ENCODE data around the gene GAK. TPM values are rescaled to one million over a fixed set of nuclear protein-coding genes. Genes with fewer than 3 reads are reported as not detected.

Gene GAK
- total and polyA plus RNA-seq, 2 experiments from 2014 or later: 59.8 to 144 TPM

DNA sequence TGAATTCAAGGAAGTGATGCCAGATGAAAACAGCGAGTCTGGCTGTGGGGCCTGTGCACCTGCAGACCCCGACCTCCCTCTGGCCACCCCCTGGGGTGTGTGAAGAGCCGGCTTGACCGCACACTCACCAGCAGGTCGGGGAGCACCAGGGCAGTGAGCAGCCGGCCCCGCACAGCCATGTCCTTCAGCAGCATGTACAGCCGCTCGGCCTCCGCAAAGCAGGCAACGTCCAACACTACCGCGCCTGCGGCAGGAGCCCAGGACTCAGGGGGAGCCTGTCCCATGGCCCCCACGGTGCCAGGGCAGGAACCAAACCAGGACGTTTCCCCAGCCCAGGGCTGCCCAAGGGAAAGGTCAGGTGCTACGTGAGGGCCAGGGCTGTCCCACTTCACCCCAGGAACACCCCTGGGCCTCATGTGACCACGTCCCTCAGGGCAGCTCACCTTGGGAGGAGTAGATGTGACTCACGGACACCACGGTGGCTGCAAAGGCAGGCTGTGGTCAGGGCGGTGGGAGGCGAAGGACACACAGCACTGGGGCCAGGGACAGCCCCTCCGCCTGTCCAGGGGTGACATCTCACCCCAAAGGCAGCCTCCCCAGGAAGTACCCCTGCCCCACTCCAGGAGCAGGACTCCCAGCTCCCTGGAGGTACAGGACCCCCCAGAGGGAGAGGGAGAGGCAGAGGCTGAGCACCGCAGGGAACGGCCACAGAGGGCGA is 33.1 kb upstream of the GAK start:
- H3K27ac ChIP-seq: no peak overlapping the region
- H3K27me3 ChIP-seq: peaks cover 29% of the 10 kb centered on the region
- no peak for DNase-seq (ENCODE audit: low read depth in 1 of 2, low spot score in 1 of 2)
- H3K4me3 ChIP-seq: no peak overlapping the region
- H3K36me3 ChIP-seq: no peaks in the 10 kb centered on the region
- no peaks in the 10 kb centered on the region for H3K9me3 ChIP-seq (ENCODE audit: low read depth)
- no peaks in the 10 kb centered on the region for H3K4me1 ChIP-seq (ENCODE audit: low read depth)
- TF ChIP-seq, protein P1, sequence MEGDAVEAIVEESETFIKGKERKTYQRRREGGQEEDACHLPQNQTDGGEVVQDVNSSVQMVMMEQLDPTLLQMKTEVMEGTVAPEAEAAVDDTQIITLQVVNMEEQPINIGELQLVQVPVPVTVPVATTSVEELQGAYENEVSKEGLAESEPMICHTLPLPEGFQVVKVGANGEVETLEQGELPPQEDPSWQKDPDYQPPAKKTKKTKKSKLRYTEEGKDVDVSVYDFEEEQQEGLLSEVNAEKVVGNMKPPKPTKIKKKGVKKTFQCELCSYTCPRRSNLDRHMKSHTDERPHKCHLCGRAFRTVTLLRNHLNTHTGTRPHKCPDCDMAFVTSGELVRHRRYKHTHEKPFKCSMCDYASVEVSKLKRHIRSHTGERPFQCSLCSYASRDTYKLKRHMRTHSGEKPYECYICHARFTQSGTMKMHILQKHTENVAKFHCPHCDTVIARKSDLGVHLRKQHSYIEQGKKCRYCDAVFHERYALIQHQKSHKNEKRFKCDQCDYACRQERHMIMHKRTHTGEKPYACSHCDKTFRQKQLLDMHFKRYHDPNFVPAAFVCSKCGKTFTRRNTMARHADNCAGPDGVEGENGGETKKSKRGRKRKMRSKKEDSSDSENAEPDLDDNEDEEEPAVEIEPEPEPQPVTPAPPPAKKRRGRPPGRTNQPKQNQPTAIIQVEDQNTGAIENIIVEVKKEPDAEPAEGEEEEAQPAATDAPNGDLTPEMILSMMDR (IDR thresholded peaks at IDR 0.05; ENCODE audit: low read depth, low read length): no peak

- no peaks in the 10 kb centered on the region for H3K9me3 ChIP-seq (ENCODE audit: low read depth)
These were observed 32.4 kb upstream of the GAK start for GRCh38 chr4:964346-965025.

GRCh38 chr4:963276-964225 is 31.4 kb upstream of the GAK start:
- TF ChIP-seq, protein P1 (IDR thresholded peaks at IDR 0.05; ENCODE audit: low read depth, low read length): no peak
- no peaks in the 10 kb centered on the region for H3K36me3 ChIP-seq
- H3K4me1 ChIP-seq (ENCODE audit: low read depth): no peaks in the 10 kb centered on the region
- peaks cover 22% of the 10 kb centered on the region for H3K27me3 ChIP-seq
- no peaks in the 10 kb centered on the region for H3K9me3 ChIP-seq (ENCODE audit: low read depth)
- H3K27ac ChIP-seq: no peak overlapping the region
- H3K4me3 ChIP-seq: no peak overlapping the region
- DNase-seq (ENCODE audit: low read depth in 1 of 2, low spot score in 1 of 2): no peak

More at GRCh38 chr4:964346-965025, 32.4 kb upstream of the GAK start:
- H3K4me1 ChIP-seq (ENCODE audit: low read depth): no peaks in the 10 kb centered on the region
- no peaks in the 10 kb centered on the region for H3K36me3 ChIP-seq
- peaks cover 29% of the 10 kb centered on the region for H3K27me3 ChIP-seq
- DNase-seq (ENCODE audit: low read depth in 1 of 2, low spot score in 1 of 2): no peak
- H3K4me3 ChIP-seq: no peak overlapping the region
- TF ChIP-seq, protein P1 (IDR thresholded peaks at IDR 0.05; ENCODE audit: low read depth, low read length): no peak
- H3K27ac ChIP-seq: no peak overlapping the region

DNA sequence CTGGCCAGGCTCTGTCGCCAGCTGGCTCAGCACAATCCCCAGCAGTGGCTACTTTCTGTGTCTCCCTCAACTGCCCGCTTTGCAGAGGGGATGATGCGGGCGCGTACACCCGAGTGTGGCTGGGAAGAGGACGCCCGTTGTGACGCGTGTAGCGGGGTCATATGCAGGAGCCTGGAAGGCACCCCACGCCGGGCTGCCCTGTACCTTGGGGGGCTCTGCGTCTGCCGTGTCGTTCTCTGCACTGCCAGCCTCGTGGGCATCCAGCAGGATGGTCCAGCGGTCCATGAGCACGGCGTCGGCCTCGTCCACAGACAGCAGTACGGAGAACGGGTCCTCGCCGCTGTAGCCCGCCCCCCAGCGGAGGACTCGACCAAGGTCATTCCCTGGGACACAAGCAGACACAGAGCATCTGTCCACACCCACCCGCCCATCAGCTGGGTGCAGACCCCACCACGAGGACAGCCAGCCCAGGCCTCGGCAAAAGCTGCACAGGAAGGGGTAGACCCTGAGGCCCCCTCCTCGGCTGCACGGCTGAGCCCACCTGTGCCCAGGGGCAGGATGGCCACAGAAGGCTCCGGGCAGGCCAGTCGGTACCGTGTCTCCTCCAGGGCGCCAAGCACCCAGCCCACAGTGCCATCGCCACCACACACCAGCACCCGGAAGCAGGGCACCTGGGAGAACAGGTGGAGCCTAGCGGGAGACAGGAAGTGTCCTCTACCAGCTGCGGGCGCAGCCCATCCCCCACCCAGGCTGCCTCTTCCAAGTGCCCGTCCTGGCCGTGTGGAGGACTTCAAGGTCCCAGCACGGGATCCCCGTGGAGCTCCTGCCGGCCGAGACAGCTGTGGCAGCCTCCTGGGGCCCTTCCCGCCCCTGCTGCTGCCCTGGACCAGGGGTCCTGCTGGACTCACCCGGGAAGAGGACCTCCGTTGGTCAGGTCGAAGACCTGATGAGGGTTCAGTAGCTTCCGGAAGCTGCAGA is 30.4 kb upstream of the GAK start:
- Histone ChIP-seq H3K27me3 (peaks cover 12% of the 10 kb centered on the region), H3K4me1 (ENCODE audit: low read depth) (no peaks in the 10 kb centered on the region), H3K4me3 (no peak overlapping the region), H3K27ac (no peak overlapping the region), H3K36me3 (no peaks in the 10 kb centered on the region), H3K9me3 (ENCODE audit: low read depth) (no peaks in the 10 kb centered on the region)
- DNase-seq (ENCODE audit: low read depth in 1 of 2, low spot score in 1 of 2): no peak
- TF ChIP-seq, protein P1 (IDR thresholded peaks at IDR 0.05; ENCODE audit: low read depth, low read length): no peak

Data from cardiac muscle cell (in vitro differentiated cells and primary cell).